Choroid plexus epithelial cell (primary cell): ENCODE results near the gene MAFB.

Experiments
- DNase-seq: peaks from one replicate; pipeline ENCODE4 v3.0.0-alpha.2; 2010; ENCODE audit warnings: low read depth
- H3K4me3 ChIP-seq: 2 replicates; pipeline ENCODE4 v1.5.1; 2011; ENCODE audit warnings: low read depth, mild to moderate bottlenecking, control low read depth, low read length, moderate library complexity
- TF ChIP-seq, protein P1 (sequence below): conservative IDR thresholded peaks from 2 replicates; pipeline ENCODE4 v1.5.1; 2011; ENCODE audit warnings: low read depth, mild to moderate bottlenecking, control low read depth, inconsistent platforms, low read length, moderate library complexity

The MAFB gene

DNA sequence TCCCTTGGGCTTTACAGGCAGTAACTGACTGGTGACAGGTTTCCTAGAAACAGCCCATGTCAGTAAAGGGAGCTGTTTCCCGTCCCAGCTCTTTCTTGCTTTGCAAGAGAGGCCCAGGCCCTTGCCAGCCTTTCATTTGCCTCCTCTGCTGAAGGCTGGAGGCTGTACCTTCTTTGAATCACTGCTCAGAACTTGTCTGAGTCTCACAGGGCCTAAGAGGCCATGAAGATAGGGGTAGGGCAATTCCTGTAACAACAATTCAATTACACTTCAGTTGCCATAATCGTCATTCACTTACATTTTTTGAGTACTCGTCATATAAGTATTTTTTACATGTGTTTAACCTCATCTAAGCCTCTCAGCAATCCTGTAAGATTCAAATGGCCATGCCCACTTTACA is 25.9 kb upstream of the MAFB start:
- H3K4me3 ChIP-seq = no peak overlapping the region
- TF ChIP-seq, protein P1, sequence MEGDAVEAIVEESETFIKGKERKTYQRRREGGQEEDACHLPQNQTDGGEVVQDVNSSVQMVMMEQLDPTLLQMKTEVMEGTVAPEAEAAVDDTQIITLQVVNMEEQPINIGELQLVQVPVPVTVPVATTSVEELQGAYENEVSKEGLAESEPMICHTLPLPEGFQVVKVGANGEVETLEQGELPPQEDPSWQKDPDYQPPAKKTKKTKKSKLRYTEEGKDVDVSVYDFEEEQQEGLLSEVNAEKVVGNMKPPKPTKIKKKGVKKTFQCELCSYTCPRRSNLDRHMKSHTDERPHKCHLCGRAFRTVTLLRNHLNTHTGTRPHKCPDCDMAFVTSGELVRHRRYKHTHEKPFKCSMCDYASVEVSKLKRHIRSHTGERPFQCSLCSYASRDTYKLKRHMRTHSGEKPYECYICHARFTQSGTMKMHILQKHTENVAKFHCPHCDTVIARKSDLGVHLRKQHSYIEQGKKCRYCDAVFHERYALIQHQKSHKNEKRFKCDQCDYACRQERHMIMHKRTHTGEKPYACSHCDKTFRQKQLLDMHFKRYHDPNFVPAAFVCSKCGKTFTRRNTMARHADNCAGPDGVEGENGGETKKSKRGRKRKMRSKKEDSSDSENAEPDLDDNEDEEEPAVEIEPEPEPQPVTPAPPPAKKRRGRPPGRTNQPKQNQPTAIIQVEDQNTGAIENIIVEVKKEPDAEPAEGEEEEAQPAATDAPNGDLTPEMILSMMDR = no peak

DNA sequence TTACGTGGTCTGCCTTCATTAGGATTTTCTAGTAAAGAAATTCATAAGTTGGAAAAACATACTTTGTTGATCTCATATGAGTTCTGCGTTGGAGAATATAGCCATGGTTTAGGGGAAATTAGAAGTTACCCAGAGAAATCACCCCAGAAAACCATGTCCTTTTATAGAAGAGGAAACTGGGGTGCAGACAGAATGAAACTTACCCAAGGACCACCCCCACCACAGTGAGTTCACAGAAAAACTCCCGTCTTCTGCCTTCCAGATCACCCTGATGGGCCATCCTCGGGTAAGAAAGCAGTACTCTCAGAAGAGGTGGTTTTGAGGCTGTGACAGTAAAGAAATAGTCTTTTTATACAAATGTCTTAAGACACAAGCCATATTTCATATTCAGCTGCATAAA is 25.1 kb upstream of the MAFB start:
- TF ChIP-seq, protein P1 = no peak
- DNase-seq = no peak
- H3K4me3 ChIP-seq = no peak overlapping the region

More for the DNA sequence above, 25.9 kb upstream of the MAFB start:
- DNase-seq = no peak

DNA sequence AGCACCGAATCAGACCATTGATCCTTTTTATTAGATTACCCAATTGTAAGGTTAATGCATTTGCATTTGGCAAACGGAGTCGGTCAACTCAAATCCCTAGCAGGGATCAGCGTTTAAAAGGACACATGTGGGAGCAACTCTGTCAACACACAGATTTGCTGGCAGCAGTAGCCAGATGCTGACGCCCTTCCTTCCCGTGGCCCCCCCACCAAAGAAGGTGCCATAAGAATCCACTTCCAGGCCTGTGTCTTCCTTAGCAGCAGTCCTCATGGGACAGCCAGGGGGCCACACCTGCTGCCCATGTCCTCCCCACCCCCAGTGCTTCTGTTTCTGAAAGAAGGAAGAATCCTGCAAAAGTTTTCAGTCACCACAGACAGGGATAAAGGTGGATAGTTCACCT is 24.5 kb upstream of the MAFB start:
- no peak for DNase-seq
- no peak overlapping the region for H3K4me3 ChIP-seq
- TF ChIP-seq, protein P1 = no peak

DNA sequence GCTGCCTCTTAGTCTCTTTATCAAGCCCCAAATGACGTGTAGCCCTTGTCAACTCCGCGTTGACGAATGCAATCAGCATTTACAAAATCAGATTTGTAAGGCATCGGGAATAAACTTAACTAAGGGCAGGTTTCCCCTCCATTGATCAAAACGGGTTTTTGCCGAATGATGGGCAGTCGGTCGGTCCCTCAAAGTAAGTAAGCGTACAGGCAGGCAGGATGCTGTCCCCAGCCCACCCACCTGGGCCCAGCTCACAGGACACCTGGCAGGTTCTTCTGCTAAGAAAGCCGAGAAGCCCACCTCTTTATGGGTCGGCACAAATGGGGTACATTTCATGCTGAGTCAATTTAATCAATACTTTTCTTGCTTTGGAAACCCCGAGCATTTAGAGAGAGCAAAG is 22.0 kb upstream of the MAFB start:
- DNase-seq = no peak
- H3K4me3 ChIP-seq = no peak overlapping the region
- TF ChIP-seq, protein P1 = no peak

DNA sequence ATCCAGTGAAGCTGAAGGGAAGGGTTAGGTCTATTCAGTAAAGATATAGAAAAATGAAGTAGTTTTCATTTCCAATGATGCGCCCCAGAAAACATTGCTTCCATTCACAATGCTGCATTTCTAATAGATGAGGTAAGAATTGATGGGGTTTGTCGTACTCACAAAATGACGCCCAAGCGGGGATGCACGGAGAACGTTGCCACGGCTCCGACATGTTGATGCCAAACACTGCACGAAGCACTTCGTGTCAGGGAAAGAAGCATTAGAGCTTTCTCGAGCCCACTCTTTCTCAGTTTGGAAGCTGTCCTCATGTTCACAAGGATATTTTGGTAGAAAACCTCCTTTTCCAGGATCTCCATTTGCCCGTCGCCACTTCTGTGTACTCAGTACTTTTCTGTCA is 21.6 kb upstream of the MAFB start:
- no peak for DNase-seq
- TF ChIP-seq, protein P1 = no peak
- H3K4me3 ChIP-seq = no peak overlapping the region

DNA sequence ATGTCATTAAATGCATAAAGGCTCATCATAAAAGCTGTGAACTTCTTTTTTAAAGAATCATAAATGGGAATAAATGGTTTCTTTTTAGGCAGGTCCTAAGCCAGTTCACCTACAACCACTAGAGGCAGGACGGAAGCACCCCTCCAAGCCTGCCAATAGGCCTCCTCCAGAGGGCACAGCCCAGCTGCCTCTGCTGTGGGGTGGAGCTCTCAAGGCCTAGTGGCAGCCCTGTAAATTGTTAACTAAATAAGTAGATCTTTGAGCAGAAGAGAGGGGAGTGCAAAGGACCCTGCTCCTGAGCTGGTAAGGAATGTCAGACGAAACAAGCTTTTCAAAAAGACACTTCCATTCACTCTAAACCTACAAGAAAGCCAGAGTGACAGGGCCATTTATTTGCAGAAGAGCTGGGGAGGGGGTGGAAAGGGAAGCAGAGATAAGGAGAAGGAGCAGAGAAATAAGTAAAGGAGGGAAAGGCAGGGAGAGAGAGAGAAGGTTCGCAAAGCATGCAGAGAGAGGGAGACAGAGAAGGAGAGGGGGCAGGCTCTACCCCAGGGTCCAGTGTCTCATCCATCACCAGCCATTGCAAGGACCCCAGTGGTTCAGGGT is 18.0 kb upstream of the MAFB start:
- TF ChIP-seq, protein P1 = peak; percentile 30
- no peak for DNase-seq
- H3K4me3 ChIP-seq = no peak overlapping the region

DNA sequence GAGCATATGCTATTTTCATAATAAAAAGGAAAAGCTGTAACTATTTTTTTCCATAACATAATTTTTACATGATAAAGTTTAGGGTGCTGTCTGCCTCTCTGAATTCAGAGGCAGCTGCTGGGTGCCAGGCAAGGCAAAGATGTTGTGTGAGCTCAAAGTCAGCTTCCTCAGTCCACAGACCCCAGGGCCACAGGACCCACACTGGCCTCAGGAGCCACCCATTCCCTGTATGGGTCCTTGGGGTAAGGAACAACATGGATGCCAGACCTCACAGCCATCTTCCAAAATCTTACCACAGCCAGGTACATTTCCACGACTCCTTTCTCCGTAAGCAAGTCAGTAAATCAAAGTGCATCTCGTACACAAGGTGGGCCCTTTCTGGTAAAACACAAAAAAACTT is 16.4 kb upstream of the MAFB start:
- DNase-seq = no peak
- TF ChIP-seq, protein P1 = no peak
- H3K4me3 ChIP-seq = no peak overlapping the region
